HG03196 (cell line): Measurements from ENCODE around the gene ESPN.
"Not testable (repeated sequence)": the region's sequence is repeated elsewhere in the genome, so short reads cannot be mapped to it uniquely, and the experiment has no call there.

ENCODE experiments used
- ATAC-seq: cut with Tn5 transposase; IDR thresholded peaks from one replicate; pipeline ENCODE4 v1.9.1; 2021; ENCODE audit not compliant: unreplicated experiment

ESPN gene

GRCh38 chr1:6424619-6425593, at the start of gene ESPN:
ESPN (plus strand) TSS chr1:6424776; CDS start chr1:6424956, 180 bp downstream.
- no peak for ATAC-seq

DNA sequence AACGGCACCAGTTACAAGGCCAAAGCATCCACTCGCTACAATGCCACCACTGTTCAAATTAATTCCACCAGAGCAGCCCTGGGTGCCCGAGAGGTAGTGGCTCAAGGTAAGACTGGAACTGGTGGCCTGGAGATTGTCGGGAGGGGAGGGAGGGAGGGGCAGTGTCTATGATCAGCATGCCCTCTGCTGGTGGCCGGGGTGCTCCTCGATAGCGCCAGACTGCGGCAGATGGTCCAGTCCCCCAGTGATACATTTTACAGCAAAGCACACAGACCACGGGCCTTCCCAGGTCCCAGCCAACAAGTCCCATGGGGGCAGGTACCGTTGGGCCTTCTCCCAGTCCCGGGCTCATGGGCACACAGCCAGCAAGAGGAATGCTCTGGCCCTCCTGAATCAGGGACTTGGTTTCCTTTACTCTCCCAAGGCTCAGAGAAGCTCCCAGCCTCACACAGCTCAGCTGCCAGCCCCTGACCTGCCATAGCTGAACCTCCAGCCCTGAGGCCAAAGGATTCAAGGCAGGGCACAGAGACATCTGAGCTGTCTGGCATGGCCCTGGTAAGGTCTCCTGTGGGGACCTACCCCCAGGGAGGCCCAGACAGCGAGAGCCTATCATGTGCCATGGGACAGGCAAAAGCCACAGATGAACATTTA, 46.4 kb upstream of the ESPN start:
- ATAC-seq = no peak

DNA sequence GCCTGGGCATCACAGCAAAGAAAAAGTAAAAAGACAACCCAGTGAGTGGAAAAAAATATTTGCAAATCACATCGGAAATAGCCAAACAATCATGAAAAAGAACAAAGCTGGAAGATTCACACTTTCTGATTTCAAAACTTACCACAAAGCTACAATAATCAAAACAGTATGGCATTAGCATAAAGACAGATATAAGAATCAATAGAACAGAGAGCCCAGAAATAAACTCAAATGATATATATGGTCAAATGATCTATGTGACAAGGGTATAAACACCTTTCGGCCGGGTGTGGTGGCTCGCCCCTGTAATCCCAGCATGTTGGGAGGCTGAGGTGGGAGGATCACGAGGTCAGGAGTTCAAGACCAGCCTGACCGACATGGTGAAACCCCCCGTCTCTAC, 44.5 kb upstream of the ESPN start:
- no peak for ATAC-seq

DNA sequence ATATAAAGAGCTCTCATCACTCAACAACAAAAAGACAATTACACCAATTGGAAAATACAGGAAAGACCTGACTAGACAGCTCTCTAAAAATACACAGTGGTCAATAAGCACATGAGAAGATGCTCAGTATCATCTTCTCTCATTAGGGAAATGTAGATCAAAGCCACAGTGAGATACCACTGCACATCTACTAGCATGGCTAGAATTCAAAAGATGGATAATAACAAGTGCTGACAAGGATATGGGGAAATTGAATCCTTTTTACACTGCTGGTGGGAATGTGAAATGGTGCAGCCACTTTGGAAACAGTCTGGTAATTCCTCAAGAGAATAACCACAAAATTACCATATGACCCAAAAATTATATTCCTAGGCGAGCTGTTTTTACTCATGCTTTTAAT, 40.4 kb upstream of the ESPN start:
- ATAC-seq = no peak

DNA sequence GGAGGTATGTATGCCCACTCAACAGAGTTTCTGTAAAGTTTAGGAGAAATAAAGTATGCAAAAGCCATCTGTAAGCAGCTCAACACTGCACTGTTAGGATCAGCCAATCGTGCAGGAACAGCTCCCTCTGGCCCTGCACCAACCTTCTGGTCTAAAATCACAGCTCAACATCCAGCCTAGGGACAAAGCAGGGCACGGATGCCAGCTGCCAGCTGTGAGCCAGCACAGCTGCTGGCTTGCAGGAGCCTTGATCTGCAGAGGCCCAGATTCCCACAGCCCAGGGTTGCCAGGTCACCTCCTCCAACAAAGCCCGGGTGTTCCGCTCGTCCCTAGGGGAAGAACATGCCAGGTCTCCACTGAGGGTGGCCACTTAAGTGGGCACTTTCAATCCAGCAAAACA, 39.6 kb upstream of the ESPN start:
- ATAC-seq = no peak

DNA sequence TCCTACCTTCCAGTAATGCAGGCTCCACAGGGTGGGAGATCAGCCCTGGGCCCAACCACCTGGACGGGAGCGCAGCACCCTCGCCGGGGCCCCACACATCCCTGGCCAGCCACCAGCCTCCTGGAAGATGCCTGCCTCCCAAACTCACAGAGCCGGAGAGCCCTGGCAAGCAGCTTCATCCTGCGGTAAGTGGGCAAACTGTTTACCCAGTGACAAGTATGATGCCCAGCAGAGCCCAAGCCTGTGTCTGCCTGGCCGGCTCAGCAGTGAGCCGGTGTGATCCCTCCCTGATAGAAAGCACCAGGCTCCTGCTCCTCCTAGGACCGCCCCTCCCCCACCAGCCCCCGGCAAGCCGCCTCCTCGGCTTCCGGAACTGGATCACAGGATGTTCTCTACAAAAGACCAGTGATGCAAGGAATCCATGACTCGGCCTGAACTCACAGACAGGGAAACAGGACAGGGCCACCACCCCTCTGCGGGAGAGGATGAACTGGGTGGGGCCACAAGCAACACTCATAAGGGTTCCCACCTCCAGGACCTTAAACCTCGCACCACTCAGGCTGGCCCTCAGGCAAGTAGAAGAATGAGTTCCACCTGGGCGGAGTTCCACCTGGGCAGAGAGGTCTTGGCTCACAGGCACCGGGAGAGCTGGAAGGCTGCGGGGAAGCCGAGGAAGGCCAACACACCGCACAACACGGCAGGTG, 38.9 kb upstream of the ESPN start:
- ATAC-seq = no peak

DNA sequence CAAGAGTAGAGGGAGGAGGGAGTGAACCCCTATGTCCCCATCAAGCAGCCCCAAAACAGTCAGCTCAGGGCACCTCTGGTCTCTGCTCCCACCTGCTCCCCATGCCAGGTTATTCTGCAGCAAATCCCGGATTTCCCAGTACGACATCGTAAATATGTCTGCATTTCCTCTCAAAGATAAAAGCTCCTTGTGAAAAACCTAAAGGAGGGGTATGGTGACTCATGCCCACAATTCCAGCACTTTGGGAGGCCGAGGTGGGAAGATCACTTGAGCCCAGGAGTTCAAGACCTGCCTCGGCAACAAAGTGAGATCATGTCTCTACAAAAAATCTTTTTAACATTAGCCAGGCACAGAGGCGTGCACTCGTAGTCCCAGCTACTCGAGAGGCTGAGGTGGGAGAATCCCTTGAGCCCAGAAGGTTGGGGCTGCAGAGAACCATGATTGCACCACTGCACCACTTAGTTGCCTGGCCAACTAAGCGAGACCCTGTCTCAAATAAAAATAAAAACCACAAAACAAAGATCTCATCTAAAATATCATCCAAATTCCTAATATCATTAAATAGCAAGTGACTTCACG, 38.1 kb upstream of the ESPN start:
- ATAC-seq = no peak

DNA sequence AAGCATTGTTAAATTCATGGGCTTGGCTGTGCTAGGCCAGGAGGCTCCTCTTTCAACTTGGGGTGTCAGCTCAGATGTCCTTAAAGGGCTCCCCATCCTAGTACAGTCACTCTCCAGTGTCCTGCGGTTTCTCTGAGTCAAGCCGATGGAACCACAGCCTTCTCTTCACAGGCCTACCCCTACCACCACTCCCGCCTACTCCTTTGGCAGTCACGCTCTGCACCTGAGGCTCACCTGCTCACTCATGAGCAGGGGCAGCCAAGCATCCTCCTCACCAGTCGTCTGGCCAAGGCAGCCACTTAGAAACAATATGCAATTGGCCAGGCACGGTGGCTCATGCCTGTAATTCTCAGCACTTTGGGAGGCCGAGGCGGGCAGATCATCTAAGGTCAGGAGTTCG, 34.6 kb upstream of the ESPN start:
- ATAC-seq = no peak

DNA sequence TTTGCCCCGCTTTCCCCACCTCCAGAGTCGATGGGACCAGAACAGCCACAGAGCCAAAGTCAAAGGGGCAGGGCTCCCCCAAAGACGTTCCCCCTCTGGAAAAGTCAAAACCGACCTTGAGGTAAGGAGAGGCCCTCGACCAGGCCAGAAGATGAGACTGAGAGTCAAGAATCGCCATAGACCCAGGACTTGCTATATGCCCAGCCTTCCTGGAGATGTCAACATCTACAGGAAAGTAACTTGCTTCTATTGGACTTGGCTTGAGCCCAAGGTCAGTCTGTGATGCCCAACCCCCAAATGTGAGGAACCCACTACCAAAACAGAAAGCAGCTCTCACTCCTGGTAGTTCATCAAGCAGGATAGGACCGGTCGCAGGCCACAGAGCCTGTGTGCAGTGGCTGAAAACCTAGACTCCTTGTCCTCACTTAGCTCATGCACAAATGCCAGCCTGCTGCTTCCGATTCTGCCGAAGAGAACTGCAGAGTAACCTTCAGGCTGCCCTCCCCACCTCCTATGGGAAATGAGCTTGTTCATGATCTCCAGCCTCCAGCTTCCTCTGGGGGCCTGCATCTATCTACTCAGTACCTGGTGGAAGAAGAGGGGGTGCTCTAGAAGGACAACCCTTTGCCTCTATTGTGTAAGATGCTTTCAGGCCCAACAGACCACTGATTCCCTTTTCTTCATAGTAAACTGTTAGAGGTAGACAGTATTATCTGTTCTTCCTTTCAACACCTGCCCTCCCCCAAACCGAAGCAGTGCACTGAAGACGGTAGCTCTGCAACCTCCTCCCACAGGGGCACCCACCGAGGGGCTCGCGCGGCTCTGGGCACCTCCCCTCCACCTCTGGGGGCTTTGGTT, 32.4 kb upstream of the ESPN start:
- ATAC-seq = no peak

- peak; percentile 11 for ATAC-seq
Measured at GRCh38 chr1:6392809-6393399, 31.7 kb upstream of the ESPN start.

- peak; percentile 76 for ATAC-seq
Measured at GRCh38 chr1:6393400-6394187, 31.0 kb upstream of the ESPN start, which contains the start of gene ACOT7. ACOT7 (minus strand) TSS chr1:6393767; CDS start chr1:6393399, 368 bp downstream.

GRCh38 chr1:6395130-6395529, 29.4 kb upstream of the ESPN start:
- not testable (repeated sequence) for ATAC-seq

- not testable (repeated sequence) for ATAC-seq
Measured at GRCh38 chr1:6395781-6396244, 28.8 kb upstream of the ESPN start.

DNA sequence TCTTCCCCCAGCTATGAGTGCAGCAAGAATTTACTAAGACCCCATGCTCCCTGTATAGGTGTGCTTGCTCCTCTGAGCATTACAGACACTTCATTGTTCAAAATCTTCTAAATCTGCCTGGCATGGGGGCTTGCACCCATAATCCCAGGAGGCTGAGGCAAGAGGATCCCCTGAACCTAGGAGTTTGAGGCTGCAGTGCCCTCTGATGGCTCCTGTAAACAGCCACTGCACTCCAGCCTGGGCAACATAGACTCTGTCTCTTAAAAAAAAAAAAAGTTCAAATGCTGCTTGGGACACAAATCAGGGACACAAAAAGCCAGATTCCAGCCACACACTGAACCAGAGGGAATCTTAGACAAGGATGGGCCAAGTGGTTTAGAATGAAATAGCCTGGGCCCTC, 27.6 kb upstream of the ESPN start:
- no peak for ATAC-seq

- no peak for ATAC-seq
Measured at GRCh38 chr1:6397844-6398441, 26.6 kb upstream of the ESPN start.

- ATAC-seq = no peak
Measured at GRCh38 chr1:6399294-6399693, 25.3 kb upstream of the ESPN start.

DNA sequence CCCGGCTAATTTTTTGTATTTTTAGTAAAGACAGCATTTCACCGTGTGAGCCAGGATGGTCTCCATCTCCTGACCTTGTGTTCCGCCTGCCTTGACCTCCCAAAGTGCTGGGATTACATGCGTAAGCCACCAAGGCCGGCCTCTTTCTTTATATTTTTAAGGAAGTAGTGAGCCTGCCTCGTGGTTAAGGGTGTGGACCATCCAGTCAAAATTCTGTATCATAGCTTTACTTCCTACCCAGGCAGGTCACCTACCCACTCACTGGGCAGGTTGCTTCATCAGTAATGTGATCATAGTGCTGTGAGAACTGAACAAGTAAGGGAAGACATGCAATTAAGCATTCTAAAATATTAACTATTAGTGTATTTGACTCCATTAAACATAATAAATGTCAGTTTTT, 22.9 kb upstream of the ESPN start:
- no peak for ATAC-seq

DNA sequence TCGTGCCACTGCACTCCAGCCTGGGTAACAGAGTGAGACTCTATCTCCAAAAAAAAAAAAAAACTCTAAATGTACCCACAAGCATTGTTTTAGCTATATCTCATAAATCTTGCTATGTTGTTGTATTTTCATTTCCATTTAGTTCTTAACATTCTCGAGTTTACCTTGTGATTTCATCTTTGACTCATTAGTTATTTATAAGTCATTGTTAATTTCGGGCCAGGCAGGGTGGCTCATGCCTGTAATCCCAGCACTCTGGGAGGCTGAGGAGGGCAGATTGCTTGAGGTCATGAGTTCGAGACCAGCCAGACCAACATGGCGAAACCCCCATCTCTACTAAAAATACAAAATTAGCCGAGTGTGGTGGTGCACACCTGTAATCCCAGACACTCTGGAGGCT, 16.6 kb upstream of the ESPN start:
- ATAC-seq = no peak

- no peak for ATAC-seq
Measured at GRCh38 chr1:6409053-6409452, 15.5 kb upstream of the ESPN start.
